Measurements from ENCODE around the gene HPGDS. TPM values are rescaled to one million over a fixed set of nuclear protein-coding genes. Genes with fewer than 3 reads are reported as not detected.

HPGDS gene
- total RNA-seq, 1 experiment from 2014 or later: not detected

DNA sequence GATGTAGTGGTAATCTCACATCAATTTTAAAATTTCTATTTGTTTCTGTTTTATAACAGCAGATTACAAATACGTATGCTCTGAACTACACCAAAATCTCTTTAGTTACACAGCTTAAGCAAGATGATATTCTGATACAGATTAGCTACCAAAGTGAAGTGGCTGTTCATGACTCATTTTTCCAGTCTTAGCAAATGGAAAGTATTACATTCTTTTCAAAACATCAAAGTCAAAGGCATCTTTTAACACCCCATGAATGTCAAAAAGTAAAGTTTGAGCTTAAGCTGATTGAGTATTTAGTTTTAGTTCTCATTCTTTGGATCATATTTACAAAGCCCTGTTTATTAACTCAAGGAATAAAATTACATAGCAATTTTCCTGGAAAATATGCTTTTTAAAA is 6.6 kb upstream of the HPGDS start (continued):
- no peak for TF ChIP-seq FOXP1 (CRISPR knock-in tag; IDR thresholded peaks at IDR 0.05; ENCODE audit: borderline replicate concordance)
- no peak for TF ChIP-seq TEAD4 (CRISPR knock-in tag; IDR thresholded peaks at IDR 0.05)
- TF ChIP-seq NR2C2 (CRISPR knock-in tag; IDR thresholded peaks at IDR 0.05): no peak

DNA sequence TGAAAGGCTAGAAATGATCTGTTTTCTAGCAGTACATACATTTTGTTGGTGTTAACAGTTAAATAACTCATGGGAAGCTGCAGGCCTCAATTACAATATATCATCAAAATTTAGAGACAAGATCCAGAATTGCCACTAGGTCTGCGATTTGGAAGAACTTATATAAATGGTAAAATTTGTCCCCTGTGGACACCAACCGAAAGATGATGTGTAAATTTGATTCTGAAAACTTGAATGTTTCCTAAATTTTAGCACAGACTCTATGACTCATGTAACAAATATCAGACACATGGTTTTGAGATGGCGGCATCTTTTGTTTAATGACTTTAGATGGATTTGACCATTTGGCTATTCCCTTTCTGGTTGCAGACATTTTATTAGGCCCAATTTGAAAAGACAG is 6.0 kb upstream of the HPGDS start:
- no peaks in the 10 kb centered on the region for H3K36me3 Mint-ChIP-seq
- POLR2A ChIA-PET: no interaction called here
- DNase-seq (ENCODE audit: low spot score): no peak
- H3K4me1 Mint-ChIP-seq: no peaks in the 10 kb centered on the region
- H3K27ac Mint-ChIP-seq: no peak overlapping the region
- no peaks in the 10 kb centered on the region for H3K27me3 Mint-ChIP-seq (ENCODE audit: low read depth)
- no peak for ATAC-seq
- H3K4me3 Mint-ChIP-seq: no peak overlapping the region
- H3K9me3 Mint-ChIP-seq: no peaks in the 10 kb centered on the region
- CTCF ChIA-PET: no interaction called here
- TF ChIP-seq, protein P1, sequence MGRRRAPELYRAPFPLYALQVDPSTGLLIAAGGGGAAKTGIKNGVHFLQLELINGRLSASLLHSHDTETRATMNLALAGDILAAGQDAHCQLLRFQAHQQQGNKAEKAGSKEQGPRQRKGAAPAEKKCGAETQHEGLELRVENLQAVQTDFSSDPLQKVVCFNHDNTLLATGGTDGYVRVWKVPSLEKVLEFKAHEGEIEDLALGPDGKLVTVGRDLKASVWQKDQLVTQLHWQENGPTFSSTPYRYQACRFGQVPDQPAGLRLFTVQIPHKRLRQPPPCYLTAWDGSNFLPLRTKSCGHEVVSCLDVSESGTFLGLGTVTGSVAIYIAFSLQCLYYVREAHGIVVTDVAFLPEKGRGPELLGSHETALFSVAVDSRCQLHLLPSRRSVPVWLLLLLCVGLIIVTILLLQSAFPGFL (CRISPR knock-in tag; IDR thresholded peaks at IDR 0.05; ENCODE audit: borderline replicate concordance): no peak
- TF ChIP-seq TEAD4 (CRISPR knock-in tag; IDR thresholded peaks at IDR 0.05) (no peak), CREM (CRISPR knock-in tag; IDR thresholded peaks at IDR 0.05) (no peak), FOXK1 (CRISPR knock-in tag; IDR thresholded peaks at IDR 0.05) (no peak), ETV6 (CRISPR knock-in tag; IDR thresholded peaks at IDR 0.05) (no peak), TCF7 (CRISPR knock-in tag; IDR thresholded peaks at IDR 0.05; ENCODE audit: low read depth) (no peak), SMAD4 (CRISPR knock-in tag; IDR thresholded peaks at IDR 0.05) (no peak), TP53 (CRISPR knock-in tag; IDR thresholded peaks at IDR 0.05) (no peak), FOXJ3 (CRISPR knock-in tag; IDR thresholded peaks at IDR 0.05; ENCODE audit: borderline replicate concordance) (no peak), SMAD3 (CRISPR knock-in tag; IDR thresholded peaks at IDR 0.05; ENCODE audit: borderline replicate concordance) (no peak)
- TF ChIP-seq, protein P2, sequence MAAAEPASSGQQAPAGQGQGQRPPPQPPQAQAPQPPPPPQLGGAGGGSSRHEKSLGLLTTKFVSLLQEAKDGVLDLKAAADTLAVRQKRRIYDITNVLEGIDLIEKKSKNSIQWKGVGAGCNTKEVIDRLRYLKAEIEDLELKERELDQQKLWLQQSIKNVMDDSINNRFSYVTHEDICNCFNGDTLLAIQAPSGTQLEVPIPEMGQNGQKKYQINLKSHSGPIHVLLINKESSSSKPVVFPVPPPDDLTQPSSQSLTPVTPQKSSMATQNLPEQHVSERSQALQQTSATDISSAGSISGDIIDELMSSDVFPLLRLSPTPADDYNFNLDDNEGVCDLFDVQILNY (CRISPR knock-in tag; IDR thresholded peaks at IDR 0.05): no peak

DNA sequence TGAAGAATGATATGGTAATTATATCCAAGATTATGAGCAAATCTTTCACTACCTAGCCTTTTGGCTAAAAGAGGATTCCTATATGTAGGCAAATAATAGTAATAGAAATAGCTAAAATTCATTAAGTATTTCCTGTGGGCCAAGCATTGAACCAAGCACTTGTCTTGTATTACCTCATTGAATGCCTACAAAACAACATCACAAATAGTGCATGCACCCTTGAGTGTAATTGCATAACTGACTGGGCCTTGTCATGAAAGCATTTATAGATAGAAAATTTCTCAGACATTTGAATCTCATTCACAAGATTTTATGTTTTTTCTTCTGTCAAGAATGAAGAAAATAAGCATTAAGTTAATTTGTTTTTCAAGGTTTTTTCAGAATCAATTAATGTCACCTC is 3.9 kb upstream of the HPGDS start:
- ChIA-PET POLR2A (no interaction called here), CTCF (no interaction called here)
- H3K9me3 Mint-ChIP-seq: no peaks in the 10 kb centered on the region
- TF ChIP-seq TP53 (CRISPR knock-in tag; IDR thresholded peaks at IDR 0.05) (no peak), PRRX2 (CRISPR knock-in tag; IDR thresholded peaks at IDR 0.05) (no peak), MXD4 (CRISPR knock-in tag; IDR thresholded peaks at IDR 0.05; ENCODE audit: borderline replicate concordance) (no peak), NR2C2 (CRISPR knock-in tag; IDR thresholded peaks at IDR 0.05) (no peak), CBFB (CRISPR knock-in tag; IDR thresholded peaks at IDR 0.05; ENCODE audit: low read depth) (no peak), ZNF263 (CRISPR knock-in tag; IDR thresholded peaks at IDR 0.05; ENCODE audit: low read depth) (no peak), NR3C1 (CRISPR knock-in tag; conservative IDR thresholded peaks at IDR 0.05; ENCODE audit: low read depth) (no peak), ZNF138 (CRISPR knock-in tag; conservative IDR thresholded peaks at IDR 0.05) (no peak), CREM (CRISPR knock-in tag; IDR thresholded peaks at IDR 0.05) (no peak), ZNF232 (CRISPR knock-in tag; IDR thresholded peaks at IDR 0.05) (no peak), ZNF423 (CRISPR knock-in tag; IDR thresholded peaks at IDR 0.05) (no peak)
- TF ChIP-seq, protein P3, sequence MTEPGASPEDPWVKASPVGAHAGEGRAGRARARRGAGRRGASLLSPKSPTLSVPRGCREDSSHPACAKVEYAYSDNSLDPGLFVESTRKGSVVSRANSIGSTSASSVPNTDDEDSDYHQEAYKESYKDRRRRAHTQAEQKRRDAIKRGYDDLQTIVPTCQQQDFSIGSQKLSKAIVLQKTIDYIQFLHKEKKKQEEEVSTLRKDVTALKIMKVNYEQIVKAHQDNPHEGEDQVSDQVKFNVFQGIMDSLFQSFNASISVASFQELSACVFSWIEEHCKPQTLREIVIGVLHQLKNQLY (CRISPR knock-in tag; IDR thresholded peaks at IDR 0.05): no peak
- TF ChIP-seq, protein P4, sequence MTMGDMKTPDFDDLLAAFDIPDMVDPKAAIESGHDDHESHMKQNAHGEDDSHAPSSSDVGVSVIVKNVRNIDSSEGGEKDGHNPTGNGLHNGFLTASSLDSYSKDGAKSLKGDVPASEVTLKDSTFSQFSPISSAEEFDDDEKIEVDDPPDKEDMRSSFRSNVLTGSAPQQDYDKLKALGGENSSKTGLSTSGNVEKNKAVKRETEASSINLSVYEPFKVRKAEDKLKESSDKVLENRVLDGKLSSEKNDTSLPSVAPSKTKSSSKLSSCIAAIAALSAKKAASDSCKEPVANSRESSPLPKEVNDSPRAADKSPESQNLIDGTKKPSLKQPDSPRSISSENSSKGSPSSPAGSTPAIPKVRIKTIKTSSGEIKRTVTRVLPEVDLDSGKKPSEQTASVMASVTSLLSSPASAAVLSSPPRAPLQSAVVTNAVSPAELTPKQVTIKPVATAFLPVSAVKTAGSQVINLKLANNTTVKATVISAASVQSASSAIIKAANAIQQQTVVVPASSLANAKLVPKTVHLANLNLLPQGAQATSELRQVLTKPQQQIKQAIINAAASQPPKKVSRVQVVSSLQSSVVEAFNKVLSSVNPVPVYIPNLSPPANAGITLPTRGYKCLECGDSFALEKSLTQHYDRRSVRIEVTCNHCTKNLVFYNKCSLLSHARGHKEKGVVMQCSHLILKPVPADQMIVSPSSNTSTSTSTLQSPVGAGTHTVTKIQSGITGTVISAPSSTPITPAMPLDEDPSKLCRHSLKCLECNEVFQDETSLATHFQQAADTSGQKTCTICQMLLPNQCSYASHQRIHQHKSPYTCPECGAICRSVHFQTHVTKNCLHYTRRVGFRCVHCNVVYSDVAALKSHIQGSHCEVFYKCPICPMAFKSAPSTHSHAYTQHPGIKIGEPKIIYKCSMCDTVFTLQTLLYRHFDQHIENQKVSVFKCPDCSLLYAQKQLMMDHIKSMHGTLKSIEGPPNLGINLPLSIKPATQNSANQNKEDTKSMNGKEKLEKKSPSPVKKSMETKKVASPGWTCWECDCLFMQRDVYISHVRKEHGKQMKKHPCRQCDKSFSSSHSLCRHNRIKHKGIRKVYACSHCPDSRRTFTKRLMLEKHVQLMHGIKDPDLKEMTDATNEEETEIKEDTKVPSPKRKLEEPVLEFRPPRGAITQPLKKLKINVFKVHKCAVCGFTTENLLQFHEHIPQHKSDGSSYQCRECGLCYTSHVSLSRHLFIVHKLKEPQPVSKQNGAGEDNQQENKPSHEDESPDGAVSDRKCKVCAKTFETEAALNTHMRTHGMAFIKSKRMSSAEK (CRISPR knock-in tag; IDR thresholded peaks at IDR 0.05; ENCODE audit: borderline replicate concordance): no peak
- TF ChIP-seq, protein P5, sequence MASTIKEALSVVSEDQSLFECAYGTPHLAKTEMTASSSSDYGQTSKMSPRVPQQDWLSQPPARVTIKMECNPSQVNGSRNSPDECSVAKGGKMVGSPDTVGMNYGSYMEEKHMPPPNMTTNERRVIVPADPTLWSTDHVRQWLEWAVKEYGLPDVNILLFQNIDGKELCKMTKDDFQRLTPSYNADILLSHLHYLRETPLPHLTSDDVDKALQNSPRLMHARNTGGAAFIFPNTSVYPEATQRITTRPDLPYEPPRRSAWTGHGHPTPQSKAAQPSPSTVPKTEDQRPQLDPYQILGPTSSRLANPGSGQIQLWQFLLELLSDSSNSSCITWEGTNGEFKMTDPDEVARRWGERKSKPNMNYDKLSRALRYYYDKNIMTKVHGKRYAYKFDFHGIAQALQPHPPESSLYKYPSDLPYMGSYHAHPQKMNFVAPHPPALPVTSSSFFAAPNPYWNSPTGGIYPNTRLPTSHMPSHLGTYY (CRISPR knock-in tag; IDR thresholded peaks at IDR 0.05): no peak
- no peak overlapping the region for H3K4me3 Mint-ChIP-seq
- H3K27me3 Mint-ChIP-seq (ENCODE audit: low read depth): no peaks in the 10 kb centered on the region
- ATAC-seq (no peak), DNase-seq (ENCODE audit: low spot score) (no peak)
- H3K27ac Mint-ChIP-seq: no peak overlapping the region
- no peaks in the 10 kb centered on the region for H3K4me1 Mint-ChIP-seq
- H3K36me3 Mint-ChIP-seq: no peaks in the 10 kb centered on the region
